ENCODE data around the gene MYBPH. TPM values are rescaled to one million over a fixed set of nuclear protein-coding genes. Genes with fewer than 3 reads are reported as not detected.

The MYBPH gene
- total and polyA plus RNA-seq, 2 of the 13 experiments (the other 11 are each of a cell fraction or from before 2014, with no cell fraction given), result not detected

DNA sequence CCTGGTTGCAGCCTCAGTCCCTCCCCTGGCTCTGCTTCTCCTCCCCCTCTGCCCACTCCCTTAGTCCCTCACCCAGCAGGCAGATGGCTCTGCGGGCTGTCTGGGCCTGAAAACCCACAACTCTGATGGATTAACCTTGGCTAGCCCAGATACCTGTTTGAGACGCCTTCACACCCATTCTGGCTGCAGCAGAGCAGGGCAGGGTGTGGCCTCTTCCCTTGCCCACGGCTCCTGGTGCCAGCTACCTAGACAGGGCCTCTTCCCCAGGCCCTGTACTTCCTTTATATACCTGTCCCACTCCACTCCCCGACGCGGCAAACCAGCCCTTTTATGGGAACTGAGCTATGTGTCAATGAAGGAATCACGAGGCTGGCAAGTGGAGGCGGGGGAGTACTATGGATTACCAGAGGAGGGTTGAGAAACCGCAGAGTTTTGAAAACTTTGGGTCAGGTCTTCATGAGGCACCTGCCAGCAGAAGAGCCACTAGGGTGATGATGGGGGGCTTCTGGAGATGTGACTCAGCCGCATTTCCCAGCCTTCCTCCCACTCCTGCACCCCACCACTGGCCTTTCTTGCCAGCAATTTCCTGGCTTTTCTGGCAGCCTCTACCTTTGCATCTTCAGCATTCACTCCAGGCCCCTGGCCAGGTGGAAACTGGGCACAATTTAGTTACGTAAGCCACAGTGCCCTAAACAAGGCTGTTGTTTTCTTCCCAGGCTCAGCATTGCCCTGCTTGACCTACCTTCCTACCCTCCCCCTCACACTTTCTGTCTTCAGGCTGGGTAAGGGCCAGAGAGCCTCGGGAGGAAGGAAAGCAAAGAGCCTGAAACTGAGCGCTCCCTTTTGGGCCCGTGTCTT, 11.0 kb upstream of the MYBPH start, which contains the start of gene CHI3L1 (continued):
- TF ChIP-seq CHCHD3 (CRISPR knock-in tag; IDR thresholded peaks at IDR 0.05), result no peak

DNA sequence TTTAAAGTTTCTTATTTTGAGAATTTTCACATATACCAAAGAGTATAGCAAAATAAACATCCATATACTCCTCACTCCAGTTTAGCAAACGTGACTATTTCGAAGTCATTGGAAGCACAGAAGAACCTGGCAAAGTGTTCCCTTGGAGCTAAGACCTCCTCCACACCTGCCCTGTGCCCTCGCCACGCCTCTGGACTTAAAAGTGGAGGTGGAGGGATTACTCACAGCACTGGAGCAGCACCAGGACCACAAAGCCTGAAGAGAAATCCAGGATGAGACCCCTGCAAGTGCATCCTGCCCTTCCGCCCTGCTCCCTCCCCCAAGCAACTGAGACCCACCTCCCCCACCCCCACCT, 10.4 kb upstream of the MYBPH start:
- intact Hi-C loops (cut with micrococcal nuclease; ENCODE audit: unreplicated experiment), result no loop called here
- no peaks in the 10 kb centered on the region for H3K79me2 ChIP-seq (ENCODE audit: insufficient read depth, low read length)
- DNase-seq (ENCODE audit: low spot score), result no peak
- no peak overlapping the region for H3K9ac ChIP-seq (ENCODE audit: insufficient read depth, low read depth, low read length)
- TF ChIP-seq, protein P1, sequence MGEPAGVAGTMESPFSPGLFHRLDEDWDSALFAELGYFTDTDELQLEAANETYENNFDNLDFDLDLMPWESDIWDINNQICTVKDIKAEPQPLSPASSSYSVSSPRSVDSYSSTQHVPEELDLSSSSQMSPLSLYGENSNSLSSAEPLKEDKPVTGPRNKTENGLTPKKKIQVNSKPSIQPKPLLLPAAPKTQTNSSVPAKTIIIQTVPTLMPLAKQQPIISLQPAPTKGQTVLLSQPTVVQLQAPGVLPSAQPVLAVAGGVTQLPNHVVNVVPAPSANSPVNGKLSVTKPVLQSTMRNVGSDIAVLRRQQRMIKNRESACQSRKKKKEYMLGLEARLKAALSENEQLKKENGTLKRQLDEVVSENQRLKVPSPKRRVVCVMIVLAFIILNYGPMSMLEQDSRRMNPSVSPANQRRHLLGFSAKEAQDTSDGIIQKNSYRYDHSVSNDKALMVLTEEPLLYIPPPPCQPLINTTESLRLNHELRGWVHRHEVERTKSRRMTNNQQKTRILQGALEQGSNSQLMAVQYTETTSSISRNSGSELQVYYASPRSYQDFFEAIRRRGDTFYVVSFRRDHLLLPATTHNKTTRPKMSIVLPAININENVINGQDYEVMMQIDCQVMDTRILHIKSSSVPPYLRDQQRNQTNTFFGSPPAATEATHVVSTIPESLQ (CRISPR knock-in tag; conservative IDR thresholded peaks at IDR 0.05), result no peak
- TF ChIP-seq FOSL2 (CRISPR knock-in tag; IDR thresholded peaks at IDR 0.05) (no peak), ZNF781 (CRISPR knock-in tag; IDR thresholded peaks at IDR 0.05; ENCODE audit: borderline replicate concordance, not compliant biosample characterization) (no peak)
- TF ChIP-seq, protein P2, sequence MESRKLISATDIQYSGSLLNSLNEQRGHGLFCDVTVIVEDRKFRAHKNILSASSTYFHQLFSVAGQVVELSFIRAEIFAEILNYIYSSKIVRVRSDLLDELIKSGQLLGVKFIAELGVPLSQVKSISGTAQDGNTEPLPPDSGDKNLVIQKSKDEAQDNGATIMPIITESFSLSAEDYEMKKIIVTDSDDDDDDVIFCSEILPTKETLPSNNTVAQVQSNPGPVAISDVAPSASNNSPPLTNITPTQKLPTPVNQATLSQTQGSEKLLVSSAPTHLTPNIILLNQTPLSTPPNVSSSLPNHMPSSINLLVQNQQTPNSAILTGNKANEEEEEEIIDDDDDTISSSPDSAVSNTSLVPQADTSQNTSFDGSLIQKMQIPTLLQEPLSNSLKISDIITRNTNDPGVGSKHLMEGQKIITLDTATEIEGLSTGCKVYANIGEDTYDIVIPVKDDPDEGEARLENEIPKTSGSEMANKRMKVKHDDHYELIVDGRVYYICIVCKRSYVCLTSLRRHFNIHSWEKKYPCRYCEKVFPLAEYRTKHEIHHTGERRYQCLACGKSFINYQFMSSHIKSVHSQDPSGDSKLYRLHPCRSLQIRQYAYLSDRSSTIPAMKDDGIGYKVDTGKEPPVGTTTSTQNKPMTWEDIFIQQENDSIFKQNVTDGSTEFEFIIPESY (CRISPR knock-in tag; IDR thresholded peaks at IDR 0.05), result no peak
- in situ Hi-C loops (cut with HindIII; ENCODE audit: extremely low pct_ligation_motif_present, low pct_unique_long_range_greater_than_20kb), result no loop called here
- H3K4me1 ChIP-seq (ENCODE audit: insufficient read depth, low read length), result no peaks in the 10 kb centered on the region
- BruUV-seq (replicated peaks), result no TSS peak
- no peak for FAIRE-seq
- no peak for ATAC-seq
- no peak overlapping the region for H3K4me3 ChIP-seq (replicated peaks in 1 of 3; ENCODE audit: insufficient read depth in 1 of 3, low read depth in 2 of 3, low read length in 3 of 3)
- H4K20me1 ChIP-seq (ENCODE audit: insufficient read depth, low read length), result no peaks in the 10 kb centered on the region
- CTCF ChIA-PET (ENCODE audit: low intra/inter-chr PET ratio, low total read pairs), result no interaction called here
- 48% methylated on average over 5 of the region's 5 CpGs for WGBS (ENCODE audit: low lambda C conversion rate)
- no peak overlapping the region for H3K4me2 ChIP-seq (ENCODE audit: low read depth, low read length)
- no peak overlapping the region for H3K27ac ChIP-seq (ENCODE audit: extremely low read length, insufficient read depth, low read length)
- no peak overlapping the region for H2AFZ ChIP-seq (ENCODE audit: low read length)
- H3K36me3 ChIP-seq (replicated peaks in 1 of 2; ENCODE audit: control insufficient read depth in 1 of 2, insufficient read depth in 2 of 2, low read length in 2 of 2), result no peaks in the 10 kb centered on the region
- H3K9me3 ChIP-seq (ENCODE audit: low read length), result no peaks in the 10 kb centered on the region
- POLR2A ChIA-PET, result no interaction called here
- peaks cover 0 to 18% of the 10 kb centered on the region in 2 experiments; a peak in 3 of 5 replicates for H3K27me3 ChIP-seq (ENCODE audit: control insufficient read depth in 1 of 2, insufficient read depth in 2 of 2, low read length in 2 of 2)

Measured in HepG2 (cell line).